Sciatic nerve (tissue), 2 donors: ENCODE data around the gene RHAG. TPM values are rescaled to one million over a fixed set of nuclear protein-coding genes. Genes with fewer than 3 reads are reported as not detected.
"Not testable (repeated sequence)": the region's sequence is repeated elsewhere in the genome, so short reads cannot be mapped to it uniquely, and the experiment has no call there.

Experiments
- ATAC-seq: fragments of 200-7000 bp; cut with Tn5 transposase; one replicate; pipeline ENCODE4 v1.9.1; 2020; ENCODE audit warnings: mild to moderate bottlenecking, moderate library complexity
- DNase-seq: peaks from one replicate; pipeline ENCODE4 v3.0.0-alpha.2; 2020; ENCODE audit warnings: low spot score
- intact Hi-C: fragments of 100-400 bp; cut with DNase I; formaldehyde crosslinking; loops from one replicate; pipeline ENCODE4 v1.14.2; 2022
- total RNA-seq: library from RNA; stranded (reverse); fragmentation: NEBNext Ultra II Directional; extraction: Animal tissue kit (Norgen Biotek cat#: 25700); gene quantifications from one replicate; pipeline ENCODE4 v1.2.1, GENCODE V29; 2021
- donor health status: DM: no; HTN: no; CAD: no.
- donor health status: DM: no; HTN: no; CAD: no.

Gene RHAG
- total RNA-seq, 1 donor from 2014 or later, result 2.9 TPM

DNA sequence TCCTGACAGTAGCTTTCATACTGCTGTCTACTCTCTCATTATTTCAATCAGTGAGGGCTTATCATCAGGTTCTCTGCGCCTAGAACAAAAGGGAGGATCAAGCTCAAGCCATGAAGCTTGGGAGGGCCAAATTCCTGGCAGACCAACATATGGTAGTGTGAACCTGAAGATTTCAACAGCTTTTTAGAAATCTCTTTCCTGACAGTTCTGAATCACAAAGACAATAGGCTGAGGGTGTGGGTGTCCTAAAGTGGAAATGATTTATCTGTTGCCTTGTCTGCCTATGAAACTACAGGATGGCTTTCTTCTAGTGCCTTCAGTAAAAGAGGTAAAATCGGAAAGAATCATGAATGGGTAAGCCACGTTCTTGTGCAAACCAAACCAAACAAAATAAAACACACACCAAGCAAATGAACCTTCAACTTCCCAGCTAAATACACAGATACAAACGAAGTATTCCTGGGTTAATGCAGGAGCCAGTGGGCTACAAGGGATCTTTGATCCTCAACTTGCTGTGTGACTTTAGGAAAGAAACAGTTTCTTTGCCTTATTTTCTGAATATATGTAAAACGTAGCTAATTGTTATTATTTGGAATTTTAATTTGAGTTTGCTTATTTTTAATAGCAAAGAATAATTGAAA, 2.7 kb upstream of the RHAG start:
- DNase-seq, result no peak
- intact Hi-C loops, result no loop called here
- no peak for ATAC-seq

GRCh38 chr6:49637350-49637731, 702 bp upstream of the RHAG start:
- intact Hi-C loops, result no loop called here
- DNase-seq (no peak), ATAC-seq (no peak)

DNA sequence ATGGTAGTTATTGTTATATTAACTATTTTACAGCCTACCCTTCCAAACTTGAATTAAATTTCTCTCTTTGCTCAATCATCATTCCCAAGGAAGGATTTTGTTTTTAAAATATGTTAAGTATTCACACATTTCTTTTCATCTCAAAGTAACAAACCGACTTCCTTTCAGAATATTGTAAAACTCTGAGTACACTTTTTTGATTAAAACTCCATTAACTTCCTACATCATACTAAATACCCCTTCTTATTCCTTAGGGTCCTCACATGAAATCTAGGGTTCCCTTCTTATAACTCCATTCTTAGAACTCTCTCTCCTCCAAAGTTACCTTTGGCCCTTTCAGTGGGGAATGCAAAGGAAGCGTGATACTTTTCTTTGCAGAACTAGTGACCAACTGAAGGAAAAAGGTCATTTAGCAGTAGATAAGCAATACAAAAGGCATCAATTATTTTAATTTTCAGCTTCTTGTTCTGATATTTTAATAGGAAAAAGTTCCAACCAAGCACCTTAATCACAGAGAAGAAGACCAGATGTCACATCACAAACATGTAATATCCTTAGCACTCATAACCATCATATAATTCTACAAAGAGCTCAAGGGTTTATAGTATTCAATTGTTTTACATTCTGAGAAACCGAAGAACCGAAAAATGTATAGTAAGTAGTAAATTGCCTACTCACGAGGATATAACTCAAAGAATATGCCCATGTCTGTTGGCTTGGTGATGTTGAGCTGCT, 494 bp downstream of the RHAG start:
- ATAC-seq (no peak), DNase-seq (no peak)
- intact Hi-C loops, result no loop called here

- intact Hi-C loops, result no loop called here
- DNase-seq (no peak), ATAC-seq (no peak)
These were observed 1.2 kb downstream of the RHAG start for GRCh38 chr6:49635480-49635879.

DNA sequence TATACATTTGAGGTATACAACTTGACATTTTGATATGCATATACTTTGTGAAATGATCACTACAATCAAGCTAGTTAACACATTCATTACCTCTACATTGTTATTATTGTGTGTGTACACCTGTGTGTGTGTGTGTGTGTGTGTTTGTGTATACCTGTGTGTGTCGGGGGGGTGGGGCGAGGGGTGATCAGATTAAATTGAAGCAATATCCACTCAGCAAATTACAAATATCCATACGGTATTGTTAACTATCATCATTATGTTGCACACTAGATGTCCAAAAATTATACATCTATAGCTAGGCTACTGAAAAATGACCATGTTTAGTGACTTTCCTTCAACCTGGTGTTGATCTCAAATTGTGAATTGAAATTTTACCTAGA, 1.8 kb downstream of the RHAG start:
- intact Hi-C loops, result no loop called here
- DNase-seq (no peak), ATAC-seq (no peak)

DNA sequence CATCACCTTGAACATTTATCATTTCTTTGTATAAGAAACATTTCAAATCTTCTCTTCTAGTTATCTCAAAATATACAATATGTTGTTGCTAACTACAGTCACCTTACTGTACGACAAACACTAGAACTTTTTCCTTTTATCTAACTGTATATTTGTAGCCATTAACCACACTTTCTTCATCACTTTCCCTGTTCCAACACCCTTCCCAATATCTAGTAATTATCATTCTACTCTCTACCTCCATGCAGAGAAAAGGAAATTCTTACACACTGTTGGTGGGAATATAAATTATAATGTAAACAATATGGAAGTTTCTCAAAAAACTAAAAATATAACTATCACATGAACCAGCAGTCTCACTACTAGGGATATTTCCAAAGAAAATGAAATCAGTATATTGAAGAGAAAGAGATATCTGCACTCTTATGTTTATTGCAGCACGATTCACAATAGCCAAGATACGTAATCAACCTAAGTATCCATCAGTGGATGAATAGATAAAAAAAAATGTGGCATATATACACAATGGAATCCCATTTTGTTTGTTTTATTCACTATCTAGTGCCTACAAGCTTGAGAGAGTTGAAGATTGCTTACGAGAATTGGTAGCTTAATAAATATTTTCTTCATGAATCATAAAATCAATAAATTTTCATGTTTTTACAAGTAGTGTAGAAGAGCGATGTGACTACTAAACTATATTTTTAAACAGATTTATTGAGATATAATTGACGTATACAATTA, 2.4 kb downstream of the RHAG start:
- intact Hi-C loops, result no loop called here
- ATAC-seq, result no peak

GRCh38 chr6:49633541-49633940, 3.1 kb downstream of the RHAG start:
- no peak for DNase-seq
- no peak for ATAC-seq
- intact Hi-C loops, result no loop called here

More for the DNA sequence above, 2.4 kb downstream of the RHAG start:
- DNase-seq, result no peak

GRCh38 chr6:49632727-49633126, 3.9 kb downstream of the RHAG start:
- DNase-seq (no peak), ATAC-seq (no peak)
- intact Hi-C loops, result no loop called here

- ATAC-seq, intact Hi-C loops, DNase-seq: not testable (repeated sequence)
These were observed 7.1 kb downstream of the RHAG start for GRCh38 chr6:49629485-49630088.

DNA sequence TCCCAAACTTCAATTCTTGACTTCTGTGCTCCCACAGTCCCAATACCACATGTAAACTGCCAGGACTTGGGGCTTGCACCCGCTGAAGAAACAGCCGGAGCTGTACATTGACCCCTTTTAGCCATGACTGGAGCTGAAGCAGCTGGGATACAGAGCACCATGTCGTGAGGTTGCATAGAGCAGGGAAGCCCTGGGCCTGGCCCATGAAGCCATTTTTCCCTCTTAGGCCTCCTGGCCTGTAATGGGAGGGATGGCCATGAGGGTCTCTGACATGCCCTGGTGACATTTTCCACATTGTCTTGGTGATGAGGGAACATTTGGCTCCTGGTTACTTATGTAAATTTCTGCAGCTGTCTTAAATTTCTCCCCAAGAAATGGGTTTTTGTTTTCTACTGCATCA, 9.8 kb downstream of the RHAG start:
- intact Hi-C loops, result no loop called here
- DNase-seq (no peak), ATAC-seq (no peak)

- intact Hi-C loops, result no loop called here
- no peak for ATAC-seq
- no peak for DNase-seq
These were observed 18.4 kb downstream of the RHAG start for GRCh38 chr6:49618257-49618656.

DNA sequence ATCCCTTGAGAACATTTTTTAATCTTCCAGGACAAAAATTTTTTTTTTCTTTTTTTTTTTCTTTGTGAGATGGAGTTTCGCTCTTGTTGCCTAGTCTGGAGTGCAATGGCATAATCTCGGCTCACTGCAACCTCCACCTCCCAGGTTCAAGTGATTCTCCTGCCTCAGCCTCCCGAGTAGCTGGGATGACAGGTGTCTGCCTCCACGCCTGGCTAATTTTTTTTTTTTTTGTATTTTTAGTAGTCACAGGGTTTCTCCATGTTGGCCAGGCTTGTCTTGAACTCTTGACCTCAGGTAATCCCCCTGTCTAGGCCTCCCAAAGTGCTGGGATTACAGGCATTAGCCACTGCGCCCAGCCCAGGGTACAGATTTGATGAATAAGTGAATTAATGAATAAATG, 22.5 kb downstream of the RHAG start:
- DNase-seq, ATAC-seq, intact Hi-C loops: not testable (repeated sequence)

DNA sequence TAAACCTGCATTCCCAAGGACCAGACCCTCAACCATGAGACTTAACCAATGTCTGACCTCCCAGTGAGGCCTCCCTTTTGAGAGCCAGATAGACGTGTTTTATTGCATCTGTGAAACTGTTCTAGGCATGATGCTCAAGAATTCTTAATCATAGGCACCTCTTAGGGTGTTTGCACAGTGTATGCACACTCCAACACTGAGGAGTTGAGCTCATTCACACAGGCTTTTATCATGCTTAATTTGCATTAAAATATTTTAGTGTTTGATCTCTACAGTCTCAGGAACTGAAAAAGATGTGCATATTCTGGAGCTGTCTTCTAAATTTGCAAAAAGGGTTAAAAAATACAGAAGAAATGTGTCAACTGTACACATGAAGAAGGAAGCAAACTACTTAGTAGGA, 27.4 kb downstream of the RHAG start:
- intact Hi-C loops, result no loop called here

GRCh38 chr6:49608275-49608674, 28.4 kb downstream of the RHAG start:
- ATAC-seq, DNase-seq, intact Hi-C loops: not testable (repeated sequence)

More for the DNA sequence above, 27.4 kb downstream of the RHAG start:
- DNase-seq (no peak), ATAC-seq (no peak)

GRCh38 chr6:49607391-49607982, 29.2 kb downstream of the RHAG start:
- DNase-seq (no peak), ATAC-seq (no peak)
- intact Hi-C loops, result no loop called here

DNA sequence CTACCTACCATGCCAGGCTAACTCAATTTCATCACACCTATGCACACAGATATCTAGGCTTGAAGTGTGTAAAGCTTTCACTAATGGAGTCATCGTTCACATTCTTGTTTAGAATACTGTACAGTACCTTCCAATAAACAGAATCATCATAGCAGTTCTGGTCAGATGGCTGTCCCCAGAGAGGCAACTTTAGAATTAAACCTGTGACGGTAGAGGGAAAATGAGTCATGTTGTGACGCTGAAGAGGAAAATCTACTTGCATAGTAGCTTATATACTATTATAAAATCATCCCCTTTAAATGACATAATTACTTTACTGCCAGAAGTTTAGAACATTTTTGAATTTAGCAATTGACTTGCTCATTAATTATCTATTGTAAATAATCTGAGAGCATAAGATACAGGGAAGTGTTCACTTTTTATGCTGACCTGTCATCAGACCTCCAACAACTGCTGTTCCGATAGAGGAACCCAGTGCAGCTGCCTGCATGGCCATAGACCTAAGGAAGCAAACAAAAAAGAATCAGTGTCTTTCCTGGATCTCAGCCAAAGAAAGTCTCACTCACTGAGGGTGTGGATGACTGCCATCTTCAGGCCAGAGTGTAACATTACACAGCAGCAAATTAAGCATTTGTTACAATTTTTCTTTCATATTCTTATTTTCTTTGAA, 29.8 kb downstream of the RHAG start:
- ATAC-seq (peak; percentile 70), DNase-seq (no peak)
- intact Hi-C loops, result no loop called here

DNA sequence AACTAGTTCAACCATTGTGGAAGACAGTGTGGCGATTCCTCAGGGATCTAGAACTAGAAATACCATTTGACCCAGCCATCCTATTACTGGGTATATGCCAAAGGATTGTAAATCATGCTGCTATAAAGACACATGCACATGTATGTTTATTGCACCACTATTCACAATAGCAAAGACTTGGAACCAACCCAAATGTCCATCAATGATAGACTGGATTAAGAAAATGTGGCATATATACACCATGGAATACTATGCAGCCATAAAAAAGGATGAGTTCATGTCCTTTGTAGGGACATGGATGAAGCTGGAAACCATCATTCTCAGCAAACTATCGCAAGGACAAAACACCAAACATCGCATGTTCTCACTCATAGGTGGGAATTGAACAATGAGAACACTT, 32.6 kb downstream of the RHAG start:
- ATAC-seq, DNase-seq, intact Hi-C loops: not testable (repeated sequence)

DNA sequence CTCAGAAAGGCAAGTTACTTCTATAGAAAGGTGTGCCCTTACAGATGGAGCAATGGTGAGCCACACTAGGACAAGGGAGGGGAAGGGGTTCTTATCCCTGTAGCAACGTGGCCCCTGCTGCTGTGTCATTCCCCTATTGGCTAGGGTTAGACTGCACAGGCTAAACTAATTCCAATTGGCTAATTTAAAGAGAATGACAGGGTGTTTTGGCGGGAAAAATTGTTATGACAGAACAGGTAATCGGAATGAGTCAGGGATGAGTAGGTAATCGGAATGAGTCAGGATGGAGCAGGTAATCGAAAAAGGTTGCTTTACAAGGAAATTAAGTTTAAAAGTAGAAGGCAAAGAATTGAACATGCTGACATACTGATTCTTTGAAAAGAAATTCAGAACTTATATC, 49.4 kb downstream of the RHAG start:
- ATAC-seq, DNase-seq: not testable (repeated sequence)

GRCh38 chr6:49582529-49582928, 54.1 kb downstream of the RHAG start:
- ATAC-seq (no peak), DNase-seq (no peak)
- intact Hi-C loops, result no loop called here

More for the DNA sequence above, 49.4 kb downstream of the RHAG start:
- intact Hi-C loops, result not testable (repeated sequence)
